ENCODE measurements around the gene PDE6D. TPM values are rescaled to one million over a fixed set of nuclear protein-coding genes. Genes with fewer than 3 reads are reported as not detected.

Gene PDE6D
- total RNA-seq, 6 donors from 2014 or later: 10.5 to 22.8 (median 17.4) TPM

DNA sequence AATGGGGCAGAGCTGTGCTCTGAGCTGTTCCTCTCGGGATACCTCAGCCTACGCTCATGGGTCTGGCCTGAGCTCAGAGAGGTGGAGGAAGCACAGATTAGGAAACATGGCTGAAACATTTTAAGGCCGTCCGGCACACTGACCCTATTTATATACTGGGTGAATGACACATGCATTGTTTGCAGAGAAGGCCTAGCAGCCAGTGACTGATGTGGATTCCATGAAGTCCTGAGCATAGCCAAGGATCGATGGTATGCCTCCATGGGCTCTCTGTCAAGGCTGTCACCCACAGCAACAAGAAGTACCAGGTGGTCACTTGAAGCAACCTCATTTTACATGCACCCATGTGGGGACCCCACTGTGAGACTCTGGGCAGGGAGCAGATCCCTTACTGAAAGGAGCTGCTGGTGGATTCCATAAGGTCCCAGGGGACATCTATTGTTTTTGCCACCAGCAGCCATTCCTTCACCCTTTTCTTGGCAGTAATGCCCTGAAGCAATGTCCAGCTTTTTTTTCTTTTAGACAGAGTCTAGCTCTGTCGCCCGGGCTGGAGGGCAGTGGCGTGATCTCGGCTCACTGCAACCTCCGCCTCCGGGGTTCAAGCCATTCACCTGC lies 64.3 kb downstream of the PDE6D start:
- H3K27ac ChIP-seq: no peak overlapping the region
- 85 to 93% methylated on average over 11 of the region's 11 CpGs for WGBS, 2 donors

DNA sequence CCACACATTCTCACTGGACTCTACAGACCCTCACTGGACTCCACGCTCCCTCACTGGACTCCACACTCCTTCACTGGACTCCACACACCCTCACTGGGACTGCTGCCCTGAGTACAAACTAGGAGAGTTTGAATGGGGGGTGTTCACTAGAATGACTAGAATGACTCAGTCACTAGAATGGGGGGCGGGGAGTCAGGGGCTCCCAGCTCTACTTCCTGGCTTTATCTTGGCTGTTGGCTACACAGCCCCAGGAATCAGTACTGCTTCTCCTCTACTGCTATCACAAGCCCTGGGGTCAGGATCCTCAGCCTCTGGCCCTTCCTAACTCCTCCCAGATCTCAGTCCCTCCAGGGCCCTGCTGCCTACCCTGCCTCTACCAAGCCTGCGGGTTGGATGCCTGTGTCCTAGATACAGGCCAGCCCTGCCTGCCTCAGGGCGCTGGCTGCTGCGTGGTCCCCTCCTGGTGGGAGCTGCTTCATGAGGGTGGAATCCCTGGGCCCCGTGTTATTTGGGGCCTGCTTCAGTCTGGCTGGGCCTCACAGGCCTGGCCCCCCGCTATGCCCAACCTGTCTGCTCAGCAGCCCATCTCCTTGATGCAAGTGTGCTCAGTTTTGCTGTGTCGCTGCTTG lies 65.0 kb downstream of the PDE6D start:
- ATAC-seq (ENCODE audit: low FRiP score in 2 of 2): no peak
- no peak overlapping the region for H3K27ac ChIP-seq

More for the DNA sequence above, 64.3 kb downstream of the PDE6D start:
- H3K4me3 ChIP-seq: no peak overlapping the region
- DNase-seq (no peak), ATAC-seq (ENCODE audit: low FRiP score in 2 of 2) (no peak)
- no peak for TF ChIP-seq CTCF (IDR thresholded peaks at IDR 0.05)
- no peak for TF ChIP-seq EP300 (IDR thresholded peaks at IDR 0.05)
- TF ChIP-seq POLR2A (IDR thresholded peaks at IDR 0.05): no peak
- TF ChIP-seq POLR2AphosphoS5 (IDR thresholded peaks at IDR 0.05): no peak
- peaks cover 17 to 34% (median 22%) of the 10 kb centered on the region in 4 donors for H3K4me1 ChIP-seq
- peaks cover 5 to 20% (median 10%) of the 10 kb centered on the region in 4 donors for H3K36me3 ChIP-seq
- no peaks in the 10 kb centered on the region for H3K27me3 ChIP-seq
- H3K9me3 ChIP-seq: no peaks in the 10 kb centered on the region

GRCh38 chr2:231715499-231715837 lies 65.6 kb downstream of the PDE6D start:
- peaks cover 23 to 47% (median 30%) of the 10 kb centered on the region in 4 donors for H3K4me1 ChIP-seq
- DNase-seq (no peak), ATAC-seq (ENCODE audit: low FRiP score in 2 of 2) (no peak)
- H3K27me3 ChIP-seq: no peaks in the 10 kb centered on the region
- 48 to 65% methylated on average over 4 to 5 of the region's 5 CpGs for WGBS, 2 donors
- H3K4me3 ChIP-seq: no peak overlapping the region
- TF ChIP-seq POLR2AphosphoS5 (IDR thresholded peaks at IDR 0.05) (no peak), CTCF (IDR thresholded peaks at IDR 0.05) (peak in 5 of 6 experiments; percentile 3 to 37 (median 23))
- H3K27ac ChIP-seq: no peak overlapping the region
- peaks cover 5 to 22% (median 11%) of the 10 kb centered on the region in 4 donors for H3K36me3 ChIP-seq
- no peaks in the 10 kb centered on the region for H3K9me3 ChIP-seq

More for the DNA sequence above, 65.0 kb downstream of the PDE6D start:
- no peak overlapping the region for H3K4me3 ChIP-seq
- H3K27me3 ChIP-seq: no peaks in the 10 kb centered on the region
- H3K4me1 ChIP-seq: peaks cover 23 to 40% (median 29%) of the 10 kb centered on the region in 4 donors
- peak in 1 of 2 donors; percentile 71 for DNase-seq
- peaks cover 5 to 22% (median 11%) of the 10 kb centered on the region in 4 donors for H3K36me3 ChIP-seq
- 92 to 95% methylated on average over 2 to 7 of the region's 8 CpGs for WGBS, 2 donors
- TF ChIP-seq POLR2A (IDR thresholded peaks at IDR 0.05): no peak
- TF ChIP-seq EP300 (IDR thresholded peaks at IDR 0.05): no peak
- no peak for TF ChIP-seq POLR2AphosphoS5 (IDR thresholded peaks at IDR 0.05)
- TF ChIP-seq CTCF (IDR thresholded peaks at IDR 0.05): no peak
- no peaks in the 10 kb centered on the region for H3K9me3 ChIP-seq

- Histone ChIP-seq H3K4me3 (no peak overlapping the region), H3K9me3 (no peaks in the 10 kb centered on the region), H3K4me1 (peaks cover 23 to 49% (median 30%) of the 10 kb centered on the region in 4 donors), H3K27ac (peak overlapping the region; percentile 6 to 79 (median 57)), H3K27me3 (no peaks in the 10 kb centered on the region), H3K36me3 (peaks cover 5 to 22% (median 11%) of the 10 kb centered on the region in 4 donors)
- ATAC-seq (ENCODE audit: low FRiP score in 2 of 2) (peak in 1 of 2 donors; percentile 34), DNase-seq (peak in 1 of 2 donors; percentile 68)
- TF ChIP-seq POLR2A (IDR thresholded peaks at IDR 0.05): no peak
- no peak for TF ChIP-seq EP300 (IDR thresholded peaks at IDR 0.05)
- peak; percentile 81 to 91 (median 86) for TF ChIP-seq CTCF (IDR thresholded peaks at IDR 0.05)
- TF ChIP-seq POLR2AphosphoS5 (IDR thresholded peaks at IDR 0.05): no peak
- 47 to 67% methylated on average over 7 to 17 of the region's 17 CpGs for WGBS, 2 donors
Observed at GRCh38 chr2:231714639-231715498, 66.2 kb downstream of the PDE6D start.

Measured in upper lobe of left lung (tissue), 6 donors.